SK-N-SH (cell line): ENCODE results near the gene SPANXB1.

ENCODE experiments used
- JUND ChIP-seq: IDR thresholded peaks from 2 replicates; pipeline ENCODE4 v1.4.0; 2012
- MXI1 ChIP-seq: IDR thresholded peaks from 2 replicates; pipeline ENCODE4 v1.6.1; 2012; ENCODE audit warnings: mild to moderate bottlenecking, low read depth, low read length, improper control_type of control experiment
- RXRA ChIP-seq: IDR thresholded peaks from 2 replicates; pipeline ENCODE4 v1.4.0; 2012; ENCODE audit warnings: low read depth, mild to moderate bottlenecking, borderline replicate concordance
- TAF1 ChIP-seq: IDR thresholded peaks from 2 replicates; pipeline ENCODE4 v1.6.1; 2012; ENCODE audit warnings: low read depth, mild to moderate bottlenecking, low read length, moderate library complexity, borderline replicate concordance
- YY1 ChIP-seq: IDR thresholded peaks from 2 replicates; pipeline ENCODE4 v1.4.0; 2012; ENCODE audit warnings: low read depth, mild to moderate bottlenecking
- TF ChIP-seq, protein P1 (sequence below): fragments of 150-350 bp; IDR thresholded peaks from 2 replicates; pipeline ENCODE4 v1.6.1; 2016; ENCODE audit warnings: mild to moderate bottlenecking, low read depth, low read length
- TF ChIP-seq, protein P2 (sequence below): IDR thresholded peaks from 2 replicates; pipeline ENCODE4 v1.4.0; 2012; ENCODE audit warnings: low read depth, borderline replicate concordance
- TF ChIP-seq, protein P3 (sequence below): IDR thresholded peaks from 2 replicates; pipeline ENCODE4 v1.4.0; 2012; ENCODE audit warnings: low read depth
- TF ChIP-seq, protein P4 (sequence below): fragments of 200-600 bp; sonication (generic); IDR thresholded peaks from 2 replicates; pipeline ENCODE4 v1.6.1; 2017; ENCODE audit warnings: antibody characterized with exemption, mild to moderate bottlenecking, moderate library complexity
- TF ChIP-seq, protein P5 (sequence below): IDR thresholded peaks from 2 replicates; pipeline ENCODE4 v1.6.1; 2012; ENCODE audit warnings: mild to moderate bottlenecking, low read depth, low read length, moderate library complexity

DNA sequence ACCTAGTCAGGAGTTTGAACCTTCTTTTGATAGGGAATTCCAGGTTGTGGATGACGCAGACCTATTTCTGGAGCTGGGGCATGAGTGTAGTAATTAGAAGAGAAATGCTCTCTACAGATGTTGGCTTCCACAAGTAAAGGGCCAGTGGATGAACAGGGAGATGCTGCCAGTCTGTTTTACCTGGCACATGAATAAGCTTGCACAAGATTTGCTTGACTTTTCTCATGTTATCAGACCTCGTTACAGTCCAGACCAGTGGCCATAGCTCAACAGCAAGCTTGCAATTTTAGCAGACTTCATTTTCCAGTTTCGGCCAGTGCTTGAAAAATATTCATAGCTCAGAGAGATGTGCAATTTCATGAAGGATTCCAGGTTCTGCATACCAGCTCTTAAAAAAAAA is 26.9 kb upstream of the SPANXB1 start:
- TF ChIP-seq, protein P1, sequence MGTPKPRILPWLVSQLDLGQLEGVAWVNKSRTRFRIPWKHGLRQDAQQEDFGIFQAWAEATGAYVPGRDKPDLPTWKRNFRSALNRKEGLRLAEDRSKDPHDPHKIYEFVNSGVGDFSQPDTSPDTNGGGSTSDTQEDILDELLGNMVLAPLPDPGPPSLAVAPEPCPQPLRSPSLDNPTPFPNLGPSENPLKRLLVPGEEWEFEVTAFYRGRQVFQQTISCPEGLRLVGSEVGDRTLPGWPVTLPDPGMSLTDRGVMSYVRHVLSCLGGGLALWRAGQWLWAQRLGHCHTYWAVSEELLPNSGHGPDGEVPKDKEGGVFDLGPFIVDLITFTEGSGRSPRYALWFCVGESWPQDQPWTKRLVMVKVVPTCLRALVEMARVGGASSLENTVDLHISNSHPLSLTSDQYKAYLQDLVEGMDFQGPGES: no peak
- TF ChIP-seq, protein P2, sequence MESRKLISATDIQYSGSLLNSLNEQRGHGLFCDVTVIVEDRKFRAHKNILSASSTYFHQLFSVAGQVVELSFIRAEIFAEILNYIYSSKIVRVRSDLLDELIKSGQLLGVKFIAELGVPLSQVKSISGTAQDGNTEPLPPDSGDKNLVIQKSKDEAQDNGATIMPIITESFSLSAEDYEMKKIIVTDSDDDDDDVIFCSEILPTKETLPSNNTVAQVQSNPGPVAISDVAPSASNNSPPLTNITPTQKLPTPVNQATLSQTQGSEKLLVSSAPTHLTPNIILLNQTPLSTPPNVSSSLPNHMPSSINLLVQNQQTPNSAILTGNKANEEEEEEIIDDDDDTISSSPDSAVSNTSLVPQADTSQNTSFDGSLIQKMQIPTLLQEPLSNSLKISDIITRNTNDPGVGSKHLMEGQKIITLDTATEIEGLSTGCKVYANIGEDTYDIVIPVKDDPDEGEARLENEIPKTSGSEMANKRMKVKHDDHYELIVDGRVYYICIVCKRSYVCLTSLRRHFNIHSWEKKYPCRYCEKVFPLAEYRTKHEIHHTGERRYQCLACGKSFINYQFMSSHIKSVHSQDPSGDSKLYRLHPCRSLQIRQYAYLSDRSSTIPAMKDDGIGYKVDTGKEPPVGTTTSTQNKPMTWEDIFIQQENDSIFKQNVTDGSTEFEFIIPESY: no peak
- TF ChIP-seq, protein P3, sequence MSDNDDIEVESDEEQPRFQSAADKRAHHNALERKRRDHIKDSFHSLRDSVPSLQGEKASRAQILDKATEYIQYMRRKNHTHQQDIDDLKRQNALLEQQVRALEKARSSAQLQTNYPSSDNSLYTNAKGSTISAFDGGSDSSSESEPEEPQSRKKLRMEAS: no peak
- TF ChIP-seq JUND: no peak
- TF ChIP-seq, protein P4, sequence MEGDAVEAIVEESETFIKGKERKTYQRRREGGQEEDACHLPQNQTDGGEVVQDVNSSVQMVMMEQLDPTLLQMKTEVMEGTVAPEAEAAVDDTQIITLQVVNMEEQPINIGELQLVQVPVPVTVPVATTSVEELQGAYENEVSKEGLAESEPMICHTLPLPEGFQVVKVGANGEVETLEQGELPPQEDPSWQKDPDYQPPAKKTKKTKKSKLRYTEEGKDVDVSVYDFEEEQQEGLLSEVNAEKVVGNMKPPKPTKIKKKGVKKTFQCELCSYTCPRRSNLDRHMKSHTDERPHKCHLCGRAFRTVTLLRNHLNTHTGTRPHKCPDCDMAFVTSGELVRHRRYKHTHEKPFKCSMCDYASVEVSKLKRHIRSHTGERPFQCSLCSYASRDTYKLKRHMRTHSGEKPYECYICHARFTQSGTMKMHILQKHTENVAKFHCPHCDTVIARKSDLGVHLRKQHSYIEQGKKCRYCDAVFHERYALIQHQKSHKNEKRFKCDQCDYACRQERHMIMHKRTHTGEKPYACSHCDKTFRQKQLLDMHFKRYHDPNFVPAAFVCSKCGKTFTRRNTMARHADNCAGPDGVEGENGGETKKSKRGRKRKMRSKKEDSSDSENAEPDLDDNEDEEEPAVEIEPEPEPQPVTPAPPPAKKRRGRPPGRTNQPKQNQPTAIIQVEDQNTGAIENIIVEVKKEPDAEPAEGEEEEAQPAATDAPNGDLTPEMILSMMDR: no peak
- no peak for TF ChIP-seq MXI1
- TF ChIP-seq YY1: no peak
- TF ChIP-seq, protein P5, sequence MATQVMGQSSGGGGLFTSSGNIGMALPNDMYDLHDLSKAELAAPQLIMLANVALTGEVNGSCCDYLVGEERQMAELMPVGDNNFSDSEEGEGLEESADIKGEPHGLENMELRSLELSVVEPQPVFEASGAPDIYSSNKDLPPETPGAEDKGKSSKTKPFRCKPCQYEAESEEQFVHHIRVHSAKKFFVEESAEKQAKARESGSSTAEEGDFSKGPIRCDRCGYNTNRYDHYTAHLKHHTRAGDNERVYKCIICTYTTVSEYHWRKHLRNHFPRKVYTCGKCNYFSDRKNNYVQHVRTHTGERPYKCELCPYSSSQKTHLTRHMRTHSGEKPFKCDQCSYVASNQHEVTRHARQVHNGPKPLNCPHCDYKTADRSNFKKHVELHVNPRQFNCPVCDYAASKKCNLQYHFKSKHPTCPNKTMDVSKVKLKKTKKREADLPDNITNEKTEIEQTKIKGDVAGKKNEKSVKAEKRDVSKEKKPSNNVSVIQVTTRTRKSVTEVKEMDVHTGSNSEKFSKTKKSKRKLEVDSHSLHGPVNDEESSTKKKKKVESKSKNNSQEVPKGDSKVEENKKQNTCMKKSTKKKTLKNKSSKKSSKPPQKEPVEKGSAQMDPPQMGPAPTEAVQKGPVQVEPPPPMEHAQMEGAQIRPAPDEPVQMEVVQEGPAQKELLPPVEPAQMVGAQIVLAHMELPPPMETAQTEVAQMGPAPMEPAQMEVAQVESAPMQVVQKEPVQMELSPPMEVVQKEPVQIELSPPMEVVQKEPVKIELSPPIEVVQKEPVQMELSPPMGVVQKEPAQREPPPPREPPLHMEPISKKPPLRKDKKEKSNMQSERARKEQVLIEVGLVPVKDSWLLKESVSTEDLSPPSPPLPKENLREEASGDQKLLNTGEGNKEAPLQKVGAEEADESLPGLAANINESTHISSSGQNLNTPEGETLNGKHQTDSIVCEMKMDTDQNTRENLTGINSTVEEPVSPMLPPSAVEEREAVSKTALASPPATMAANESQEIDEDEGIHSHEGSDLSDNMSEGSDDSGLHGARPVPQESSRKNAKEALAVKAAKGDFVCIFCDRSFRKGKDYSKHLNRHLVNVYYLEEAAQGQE: no peak
- no peak for TF ChIP-seq RXRA
- no peak for TF ChIP-seq TAF1
